Endothelial cell of umbilical vein (primary cell): ENCODE measurements around the gene JMJD6. TPM values are rescaled to one million over a fixed set of nuclear protein-coding genes. Genes with fewer than 3 reads are reported as not detected.

Experiments
- BruUV-seq: library from RNA; stranded (reverse); fragments of 400-500 nt; replicated peaks from 2 replicates; lab custom pipeline; 2021; lab: Mats Ljungman, UMichigan
- CTCF ChIA-PET: fragments of 300-600, 350-600 bp; sonication (Branson Sonifier 250); formaldehyde crosslinking; loops from one replicate; lab custom pipeline; 2021; ENCODE audit warnings: antibody characterized with exemption, inconsistent platforms; lab: Charles Lee
- POLR2A ChIA-PET: fragments of 300-600, 350-600 bp; sonication (Branson Sonifier 250); formaldehyde crosslinking; loops from one replicate; lab custom pipeline; 2021; ENCODE audit warnings: antibody characterized with exemption, inconsistent platforms; lab: Charles Lee
- DNase-seq: peaks from one replicate; pipeline ENCODE4 v3.0.0-alpha.2; 2011; ENCODE audit warnings: low read depth, low spot score
- FAIRE-seq: peaks from 2 replicates; lab custom pipeline; 2011; peaks lifted over from hg19 to GRCh38; lab: Jason Lieb, UNC
- H2AFZ ChIP-seq: 2 replicates; pipeline ENCODE4 v1.6.0; 2012; ENCODE audit warnings: low read depth, low read length, control low read depth, inconsistent platforms
- H3K27ac ChIP-seq: 2 replicates; pipeline ENCODE4 v1.5.1; 2011; ENCODE audit warnings: low read depth, mild to moderate bottlenecking, control low read depth, low read length, moderate library complexity; ENCODE audit not compliant: insufficient read depth
- H3K27me3 ChIP-seq, 2 experiments: 2 replicates each; pipeline versions ENCODE4 v1.6.0 to v1.6.1; 2011; ENCODE audit warnings: low read length in 2 of 2, mixed read lengths in 1 of 2; ENCODE audit not compliant: control insufficient read depth in 2 of 2, insufficient read depth in 2 of 2
- H3K36me3 ChIP-seq, 2 experiments: 2 replicates in 1 of 2; 3 replicates in 1 of 2; pipeline ENCODE4 v1.5.1; 2011; ENCODE audit warnings: low read length in 2 of 2, mild to moderate bottlenecking in 1 of 2, moderate library complexity in 1 of 2; ENCODE audit not compliant: control insufficient read depth in 2 of 2, insufficient read depth in 2 of 2; ENCODE audit errors: extremely low read depth in 1 of 2
- H3K4me1 ChIP-seq: 3 replicates; pipeline ENCODE4 v1.5.1; 2011; ENCODE audit warnings: mild to moderate bottlenecking, low read length; ENCODE audit not compliant: control insufficient read depth, insufficient read depth; ENCODE audit errors: extremely low read depth
- H3K4me2 ChIP-seq: 2 replicates; pipeline ENCODE4 v1.6.1; 2011; ENCODE audit warnings: low read length, control low read depth, mixed read lengths; ENCODE audit not compliant: insufficient read depth
- H3K4me3 ChIP-seq, 3 experiments: fragments of 200-600 bp in 1 of 3; sonication (generic), shearing (Covaris generic) in 1 of 3; replicated peaks in 1 of 3; 2 replicates each; pipeline ENCODE4 v1.5.1; 2011 to 2016; ENCODE audit warnings: control low read depth in 3 of 3, low read length in 3 of 3, mild to moderate bottlenecking in 2 of 3, inconsistent platforms in 1 of 3, low read depth in 1 of 3, moderate library complexity in 1 of 3; ENCODE audit not compliant: insufficient read depth in 1 of 3
- H3K79me2 ChIP-seq: 2 replicates; pipeline ENCODE4 v1.6.0; 2012; ENCODE audit warnings: low read length, inconsistent platforms; ENCODE audit not compliant: control insufficient read depth, insufficient read depth
- H3K9ac ChIP-seq: replicated peaks from 2 replicates; pipeline ENCODE3; 2011; ENCODE audit warnings: low read length, control low read depth; ENCODE audit not compliant: insufficient read depth; ENCODE audit errors: extremely low read depth
- H3K9me1 ChIP-seq: replicated peaks from 3 replicates; pipeline ENCODE4 v1.6.0; 2011; ENCODE audit warnings: mild to moderate bottlenecking, low read length; ENCODE audit not compliant: control insufficient read depth, insufficient read depth; ENCODE audit errors: extremely low read depth
- H3K9me3 ChIP-seq: replicated peaks from 2 replicates; pipeline ENCODE4 v1.5.1; 2012; ENCODE audit warnings: low read length, inconsistent platforms; ENCODE audit not compliant: control insufficient read depth, insufficient read depth
- H4K20me1 ChIP-seq: replicated peaks from 2 replicates; pipeline ENCODE3; 2011; ENCODE audit warnings: mild to moderate bottlenecking, low read length; ENCODE audit not compliant: control insufficient read depth, insufficient read depth; ENCODE audit errors: extremely low read depth
- CTCF ChIP-seq, 2 donors: IDR thresholded peaks; 1 replicate in 1 of 2; 2 replicates in 1 of 2; pipeline ENCODE4 v1.5.1; 2011; ENCODE audit warnings: low read length in 2 of 2, mild to moderate bottlenecking in 2 of 2, moderate library complexity in 2 of 2, control low read depth in 1 of 2, inconsistent platforms in 1 of 2, low read depth in 1 of 2; ENCODE audit not compliant: insufficient read depth in 1 of 2; ENCODE audit errors: extremely low read depth in 1 of 2
- EZH2 ChIP-seq: IDR thresholded peaks from 2 replicates; pipeline ENCODE4 v1.6.1; 2012; ENCODE audit warnings: borderline replicate concordance, low read depth, mild to moderate bottlenecking, moderate library complexity, low read length, inconsistent platforms; ENCODE audit not compliant: severe bottlenecking
- FOS ChIP-seq: IDR thresholded peaks from 2 replicates; pipeline ENCODE4 v1.6.1; 2011; ENCODE audit warnings: mild to moderate bottlenecking, low read length, moderate library complexity, borderline replicate concordance; ENCODE audit not compliant: insufficient read depth
- GATA2 ChIP-seq: IDR thresholded peaks from 2 replicates; pipeline ENCODE4 v1.7.0; 2011; ENCODE audit warnings: low read depth, mild to moderate bottlenecking, moderate library complexity, mixed read lengths, low read length; ENCODE audit not compliant: insufficient read length, insufficient read depth
- JUN ChIP-seq: IDR thresholded peaks from 2 replicates; pipeline ENCODE4 v1.6.1; 2011; ENCODE audit warnings: borderline replicate concordance, low read depth; ENCODE audit not compliant: insufficient read length, insufficient read depth
- MYC ChIP-seq: IDR thresholded peaks from one replicate; pipeline ENCODE4 v1.6.1; 2011; ENCODE audit warnings: mild to moderate bottlenecking, low read depth, low read length
- POLR2A ChIP-seq: IDR thresholded peaks from 2 replicates; pipeline ENCODE4 v1.6.1; 2012; ENCODE audit warnings: low read depth, mild to moderate bottlenecking, control low read depth, low read length
- POLR2AphosphoS5 ChIP-seq: IDR thresholded peaks from 2 replicates; pipeline ENCODE4 v1.6.1; 2012; ENCODE audit warnings: low read depth, mild to moderate bottlenecking, control low read depth, low read length, moderate library complexity; ENCODE audit not compliant: insufficient read depth
- dilution Hi-C: fragments of 300-500 bp; cut with MboI; formaldehyde crosslinking; loops from one replicate; pipeline ENCODE4 v1.15.0; 2019; ENCODE audit warnings: low sequenced_read_pairs; ENCODE audit not compliant: extremely low pct_ligation_motif_present
- intact Hi-C: fragments of 100-400 bp; cut with micrococcal nuclease; formaldehyde crosslinking; loops from one replicate; pipeline ENCODE4 v1.10.0; 2022
- polyA plus RNA-seq, 4 experiments: library from polyadenylated mRNA; depleted of rRNA in 3 of 4; stranded (reverse) in 3 of 4; unstranded in 1 of 4; fragments of >200 nt; gene quantifications; 2 replicates each; pipeline versions ENCODE4 v1.2.1 to v1.2.3, GENCODE V29; 2011 to 2012; ENCODE audit warnings: missing spikeins in 1 of 4
- total RNA-seq: library from RNA; stranded (reverse); gene quantifications from 2 replicates; pipeline ENCODE4 v1.2.3, GENCODE V29; 2021
- TF ChIP-seq, protein P1 (sequence below): IDR thresholded peaks from 2 replicates; pipeline ENCODE4 v1.6.1; 2011; ENCODE audit not compliant: insufficient read depth, insufficient read length

JMJD6 gene
- total and polyA plus RNA-seq, 2 donors (not counting 3 experiments of a cell fraction or from before 2014, with no cell fraction given): 19.8 to 36.6 TPM

DNA sequence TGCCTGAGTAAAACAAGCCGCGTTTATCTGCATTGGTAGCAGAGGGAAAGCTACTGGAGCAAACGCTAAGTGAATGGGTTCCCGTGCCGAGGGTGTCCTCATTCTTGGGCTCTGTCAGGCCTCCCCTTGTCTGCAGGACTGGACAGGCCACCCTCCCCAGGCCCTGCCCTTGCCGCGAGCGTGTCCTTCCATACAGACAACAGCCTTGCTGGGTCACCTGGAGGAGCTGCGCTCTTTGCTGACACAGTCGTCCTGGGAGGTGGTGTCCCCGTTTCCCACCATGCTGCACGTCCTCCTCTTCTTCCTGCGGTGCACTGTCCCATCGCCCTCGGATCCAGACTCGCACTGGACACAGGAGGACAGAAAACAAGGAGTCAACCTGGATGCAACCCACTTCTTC, 7.9 kb downstream of the JMJD6 start:
- Histone ChIP-seq H3K4me2 (no peak overlapping the region), H3K79me2 (peaks cover 21% of the 10 kb centered on the region), H3K27ac (no peak overlapping the region), H3K4me3 (no peak overlapping the region), H3K36me3 (peaks cover 27 to 42% of the 10 kb centered on the region in 2 experiments), H3K9me1 (no peaks in the 10 kb centered on the region), H4K20me1 (no peaks in the 10 kb centered on the region), H3K4me1 (peaks cover 5% of the 10 kb centered on the region), H2AFZ (no peak overlapping the region), H3K9me3 (no peaks in the 10 kb centered on the region), H3K9ac (no peak overlapping the region), H3K27me3 (no peaks in the 10 kb centered on the region)
- FAIRE-seq (no peak), DNase-seq (no peak)
- intact Hi-C loops: loop anchor here (10.0 kb wide), 1 partner anchor 194 kb away; no protein-coding TSS in a partner anchor
- dilution Hi-C loops: no loop called here
- POLR2A ChIA-PET: no interaction called here
- TF ChIP-seq FOS: no peak
- no peak for TF ChIP-seq EZH2
- no peak for TF ChIP-seq MYC
- no peak for TF ChIP-seq CTCF (IDR thresholded peaks at IDR 0.05; ENCODE audit: extremely low read depth in 1 of 2, insufficient read depth in 1 of 2, low read depth in 1 of 2, low read length in 2 of 2)
- TF ChIP-seq POLR2A: no peak
- no peak for TF ChIP-seq JUN
- no peak for TF ChIP-seq POLR2AphosphoS5
- TF ChIP-seq, protein P1, sequence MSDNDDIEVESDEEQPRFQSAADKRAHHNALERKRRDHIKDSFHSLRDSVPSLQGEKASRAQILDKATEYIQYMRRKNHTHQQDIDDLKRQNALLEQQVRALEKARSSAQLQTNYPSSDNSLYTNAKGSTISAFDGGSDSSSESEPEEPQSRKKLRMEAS: no peak
- no peak for TF ChIP-seq GATA2
- no TSS peak for BruUV-seq
- CTCF ChIA-PET: interaction anchor here (1.1 to 4.7 kb wide), 2 partner anchors 11 to 37 kb away, joined by 3 to 30 read pairs; no protein-coding TSS in a partner anchor
